AG04449 (cell line): ENCODE measurements around the gene AP5B1.

Experiments used
- CTCF ChIA-PET: fragments of 350-600 bp; formaldehyde crosslinking; extraction: SDS; loops from one replicate; lab custom pipeline; 2021; ENCODE audit warnings: antibody characterized with exemption; lab: Yijun Ruan, JAX
- POLR2A ChIA-PET: fragments of 400-600, 350-600 bp; formaldehyde crosslinking; extraction: SDS; loops from one replicate; lab custom pipeline; 2020; ENCODE audit warnings: antibody characterized with exemption, inconsistent platforms; lab: Yijun Ruan, JAX
- DNase-seq: peaks from one replicate; pipeline ENCODE4 v3.0.0-alpha.2; 2010; ENCODE audit warnings: low read depth, low spot score
- H3K4me3 ChIP-seq: 2 replicates; pipeline ENCODE4 v1.5.1; 2011; ENCODE audit warnings: low read depth, mild to moderate bottlenecking, control low read depth, low read length
- TF ChIP-seq, protein P1 (sequence below): IDR thresholded peaks from one replicate; pipeline ENCODE4 v1.5.1; 2011; ENCODE audit warnings: mild to moderate bottlenecking, moderate library complexity, low read length, control low read depth, inconsistent platforms; ENCODE audit not compliant: insufficient read depth; ENCODE audit errors: missing control alignments

AP5B1 gene

DNA sequence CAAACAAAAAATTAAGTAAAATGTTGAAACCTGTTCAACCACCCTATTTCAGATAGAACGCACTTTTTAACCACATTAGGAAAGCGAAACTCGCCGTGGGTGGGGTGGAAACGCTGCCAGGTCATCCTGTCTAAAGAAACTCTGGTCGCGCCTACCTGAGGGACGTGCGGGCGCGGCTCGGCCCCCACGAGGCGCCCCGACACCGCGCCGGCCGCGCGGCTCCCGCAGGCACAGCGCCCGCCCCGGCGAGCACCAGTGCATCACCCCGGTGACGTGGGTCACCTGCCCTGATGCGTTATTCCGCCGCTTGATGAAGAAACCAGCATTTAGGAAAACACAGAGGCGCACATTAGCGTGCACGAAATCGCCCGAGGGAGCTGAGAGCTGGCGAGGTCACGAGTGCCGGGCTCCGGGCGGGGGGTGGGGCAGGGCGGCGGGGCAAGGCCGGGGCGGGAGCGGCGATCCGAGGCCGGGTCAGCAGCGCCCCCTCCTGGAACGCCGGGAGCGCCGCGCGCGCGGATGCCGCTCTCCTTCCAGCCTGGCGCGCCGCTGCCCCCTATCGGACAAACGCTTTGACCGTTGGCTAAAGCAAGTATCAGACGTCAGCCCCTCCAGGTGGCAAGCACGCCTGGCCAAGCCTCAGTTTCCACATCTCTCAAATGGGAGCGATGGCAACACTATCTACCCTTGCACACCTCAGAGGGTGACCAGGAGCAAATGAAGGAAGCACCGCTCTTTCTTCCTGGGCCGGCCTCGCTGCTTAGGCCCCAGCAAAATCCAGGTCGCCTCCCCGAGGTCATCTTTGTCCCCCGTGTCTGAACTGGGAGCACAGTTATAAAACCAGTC, 37.3 kb upstream of the AP5B1 start:
- DNase-seq: peak; percentile 5
- peak overlapping the region; percentile 79 for H3K4me3 ChIP-seq
- ChIA-PET POLR2A (interaction anchor here (0.5 kb wide), 1 partner anchor 103 kb away, joined by 3 read pairs; no protein-coding TSS in a partner anchor), CTCF (interaction anchor here (0.5 to 9.3 kb wide), 53 partner anchors 10 to 247 kb away, joined by 3 to 170 read pairs (median 5); partner anchors contain the start of genes AP5B1, KAT5, RNASEH2C and SIPA1)
- TF ChIP-seq, protein P1, sequence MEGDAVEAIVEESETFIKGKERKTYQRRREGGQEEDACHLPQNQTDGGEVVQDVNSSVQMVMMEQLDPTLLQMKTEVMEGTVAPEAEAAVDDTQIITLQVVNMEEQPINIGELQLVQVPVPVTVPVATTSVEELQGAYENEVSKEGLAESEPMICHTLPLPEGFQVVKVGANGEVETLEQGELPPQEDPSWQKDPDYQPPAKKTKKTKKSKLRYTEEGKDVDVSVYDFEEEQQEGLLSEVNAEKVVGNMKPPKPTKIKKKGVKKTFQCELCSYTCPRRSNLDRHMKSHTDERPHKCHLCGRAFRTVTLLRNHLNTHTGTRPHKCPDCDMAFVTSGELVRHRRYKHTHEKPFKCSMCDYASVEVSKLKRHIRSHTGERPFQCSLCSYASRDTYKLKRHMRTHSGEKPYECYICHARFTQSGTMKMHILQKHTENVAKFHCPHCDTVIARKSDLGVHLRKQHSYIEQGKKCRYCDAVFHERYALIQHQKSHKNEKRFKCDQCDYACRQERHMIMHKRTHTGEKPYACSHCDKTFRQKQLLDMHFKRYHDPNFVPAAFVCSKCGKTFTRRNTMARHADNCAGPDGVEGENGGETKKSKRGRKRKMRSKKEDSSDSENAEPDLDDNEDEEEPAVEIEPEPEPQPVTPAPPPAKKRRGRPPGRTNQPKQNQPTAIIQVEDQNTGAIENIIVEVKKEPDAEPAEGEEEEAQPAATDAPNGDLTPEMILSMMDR: peak; percentile 96

DNA sequence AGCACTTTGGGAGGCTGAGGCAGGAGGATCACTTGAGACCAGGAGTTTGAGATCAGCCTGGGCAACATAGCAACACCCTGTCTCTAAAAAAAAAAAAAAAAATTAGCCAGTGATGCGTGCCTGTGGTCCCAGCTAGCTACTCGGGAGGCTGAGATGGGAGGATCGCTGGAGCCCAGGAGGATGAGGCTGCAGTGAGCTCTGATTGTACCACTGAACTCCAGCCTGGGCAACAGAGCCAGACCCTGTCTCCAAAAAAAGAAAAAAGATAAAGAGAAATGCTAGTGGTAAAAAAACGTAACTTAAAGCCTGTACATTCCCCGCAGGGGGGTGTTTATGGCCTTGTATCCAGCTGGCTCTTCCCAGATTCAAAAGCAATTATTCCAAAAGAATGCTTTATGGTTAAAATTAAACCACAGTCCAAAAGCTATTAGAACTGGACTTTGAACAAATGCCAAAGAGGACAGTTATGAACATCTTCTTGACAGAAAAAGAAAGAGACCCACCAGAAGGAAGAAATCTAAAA, 36.6 kb upstream of the AP5B1 start:
- TF ChIP-seq, protein P1: no peak

DNA sequence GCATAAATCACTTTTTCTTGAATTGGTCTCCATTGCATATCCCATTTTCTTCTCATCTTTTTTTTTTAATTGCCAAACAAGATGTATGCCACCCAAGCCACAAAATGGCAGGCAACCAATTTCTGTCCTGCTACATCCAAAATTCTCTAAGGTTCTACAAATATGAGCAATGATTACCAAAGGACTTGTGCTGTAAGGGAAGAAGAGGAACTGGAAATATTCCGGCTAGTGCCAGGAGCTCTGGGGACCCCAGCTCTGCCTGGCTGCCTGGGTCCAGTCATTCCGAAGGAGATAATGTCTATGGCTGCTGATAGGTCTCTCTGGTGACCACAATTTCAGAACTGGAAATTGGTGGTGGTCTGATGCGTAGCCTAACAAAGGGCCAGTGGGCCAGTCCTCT, 35.9 kb upstream of the AP5B1 start:
- TF ChIP-seq, protein P1: no peak
- DNase-seq: no peak
- POLR2A ChIA-PET: interaction anchor here (1.2 kb wide), 1 partner anchor 201 kb away, joined by 3 read pairs; the partner anchor contains the start of gene PCNX3
- CTCF ChIA-PET: interaction anchor here (0.9 to 9.3 kb wide), 22 partner anchors 8 to 275 kb away, joined by 3 to 170 read pairs (median 12); partner anchors contain the start of genes AP5B1, KAT5, RNASEH2C and SNX32
- no peak overlapping the region for H3K4me3 ChIP-seq

More for the DNA sequence above, 36.6 kb upstream of the AP5B1 start:
- CTCF ChIA-PET: interaction anchor here (0.5 to 9.3 kb wide), 39 partner anchors 9 to 400 kb away, joined by 3 to 170 read pairs (median 6); partner anchors contain the start of genes AP5B1, KAT5, RNASEH2C and SNX32
- no peak for DNase-seq
- H3K4me3 ChIP-seq: peak overlapping the region; percentile 79
- POLR2A ChIA-PET: interaction anchor here (0.5 to 1.2 kb wide), 2 partner anchors 103 to 202 kb away, joined by 3 read pairs; partner anchors contain the start of gene PCNX3

DNA sequence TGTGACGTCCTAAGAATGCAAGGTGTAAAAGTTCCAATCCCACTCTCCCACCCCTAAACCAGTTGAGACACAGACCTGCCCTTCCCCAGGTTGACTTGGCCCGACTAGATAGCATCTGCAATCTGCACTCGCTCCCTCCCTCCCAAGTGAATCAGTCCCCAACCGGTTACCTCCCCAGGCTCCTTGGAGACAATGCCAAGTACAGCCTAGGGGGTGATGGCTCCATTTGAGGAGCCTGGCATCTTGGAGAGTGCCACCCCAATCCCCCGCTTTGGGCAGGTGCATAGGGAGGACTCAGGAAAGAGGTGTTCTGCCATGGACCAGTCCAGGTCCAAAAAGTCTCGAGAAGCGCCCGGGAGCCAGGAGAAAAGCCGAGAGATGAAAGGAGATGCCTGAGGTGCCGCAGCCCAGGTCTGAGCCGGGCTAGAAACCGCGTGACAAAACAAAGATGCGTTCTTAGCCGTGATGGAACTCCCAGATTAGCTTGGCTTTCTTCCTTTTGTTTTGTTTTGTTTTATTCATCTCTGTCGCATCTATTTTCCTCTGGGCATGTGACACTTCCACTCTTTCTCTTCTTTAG, 34.3 kb upstream of the AP5B1 start:
- TF ChIP-seq, protein P1: no peak

DNA sequence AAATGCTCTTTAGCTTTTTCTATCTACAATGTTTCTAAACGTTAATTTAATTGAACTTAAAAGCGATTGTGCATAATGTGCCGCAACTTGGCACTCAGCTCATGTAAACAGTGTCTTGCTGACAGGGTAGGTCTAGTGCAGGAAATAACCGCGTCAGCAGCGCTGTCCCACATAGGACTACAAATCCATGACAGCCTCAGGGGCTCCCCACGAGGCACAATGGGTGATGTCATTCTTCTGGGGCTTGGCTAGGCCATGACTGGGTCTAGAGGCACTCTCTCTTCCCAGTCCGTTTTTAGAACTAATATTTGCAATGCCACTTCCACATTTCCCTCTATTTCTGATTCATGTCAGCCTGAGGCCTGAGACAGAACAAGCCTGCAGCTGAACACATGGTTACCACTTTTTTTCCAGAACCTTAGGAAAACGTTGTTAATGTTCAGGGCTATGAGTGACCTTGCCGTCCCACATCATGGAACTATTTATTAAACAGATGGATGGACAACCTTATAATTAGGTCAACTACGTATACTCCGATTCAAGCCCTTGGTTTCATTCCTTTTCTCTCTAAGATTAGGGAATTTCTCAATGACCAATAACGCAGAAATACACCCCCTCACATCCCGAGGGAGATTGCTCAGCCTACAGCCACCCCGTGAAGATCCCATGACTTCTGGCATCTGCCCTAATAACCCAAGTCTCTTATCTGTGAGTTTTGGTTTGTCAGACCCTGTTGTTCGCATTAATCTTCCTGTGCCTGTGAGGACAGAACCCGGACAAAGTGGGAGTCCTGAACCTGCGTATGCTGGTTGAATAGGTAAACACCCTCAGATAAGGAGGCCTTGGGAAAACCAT, 33.6 kb upstream of the AP5B1 start:
- TF ChIP-seq, protein P1: no peak
- CTCF ChIA-PET: interaction anchor here (1.5 to 9.3 kb wide), 3 partner anchors 34 to 110 kb away, joined by 4 to 170 read pairs (median 69); partner anchors contain the start of genes AP5B1 and KAT5
- DNase-seq: no peak
- POLR2A ChIA-PET: no interaction called here
- H3K4me3 ChIP-seq: no peak overlapping the region

More for the DNA sequence above, 34.3 kb upstream of the AP5B1 start:
- POLR2A ChIA-PET: no interaction called here
- DNase-seq: no peak
- H3K4me3 ChIP-seq: no peak overlapping the region
- CTCF ChIA-PET: interaction anchor here (0.9 to 9.3 kb wide), 7 partner anchors 13 to 111 kb away, joined by 3 to 170 read pairs (median 25); partner anchors contain the start of genes AP5B1, KAT5 and SNX32
